ENCODE measurements around the gene TBKBP1.
"Not testable (repeated sequence)": the region's sequence is repeated elsewhere in the genome, so short reads cannot be mapped to it uniquely, and the experiment has no call there.

The TBKBP1 gene

GRCh38 chr17:47678196-47678595, 15.8 kb upstream of the TBKBP1 start:
- DNase-seq: no peak

DNA sequence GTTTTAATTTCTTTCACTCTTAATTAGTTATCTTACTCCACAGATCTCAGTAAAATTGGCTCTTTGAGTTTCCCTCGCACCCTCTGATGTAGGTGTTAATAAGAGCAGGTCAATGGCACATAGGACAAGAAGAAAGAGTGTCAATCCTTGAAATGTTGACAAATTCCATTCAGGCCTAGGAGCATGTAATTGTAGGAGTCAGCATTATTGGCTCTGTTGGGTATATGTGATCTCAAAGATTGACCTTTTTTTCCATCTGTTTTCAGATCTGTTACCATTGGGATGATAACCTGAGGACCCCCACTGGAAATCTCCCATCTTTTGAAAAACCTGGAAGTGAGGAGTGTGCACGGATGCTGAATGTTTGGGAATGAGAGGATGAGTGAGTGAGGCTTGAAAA, 11.8 kb upstream of the TBKBP1 start:
- DNase-seq: no peak

DNA sequence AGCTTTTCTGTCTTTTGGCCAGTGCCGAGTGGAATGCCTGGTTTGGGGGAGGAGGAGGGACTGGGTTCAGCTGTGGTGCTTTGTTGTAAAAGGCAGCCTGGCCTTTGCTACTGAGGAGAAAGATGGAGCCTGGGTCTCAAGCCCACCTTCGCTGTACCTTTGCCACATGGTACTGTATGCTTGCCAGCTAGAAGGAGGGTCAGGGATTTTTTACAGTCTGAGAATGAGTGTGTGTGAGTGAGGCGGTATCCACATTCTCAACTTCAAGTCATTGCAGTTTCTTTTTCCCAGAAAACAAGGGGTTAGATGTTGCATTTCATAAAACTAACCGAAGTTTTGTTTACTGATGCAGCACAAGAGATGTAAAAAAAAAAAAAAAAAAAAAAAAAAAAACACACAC, 11.2 kb upstream of the TBKBP1 start:
- not testable (repeated sequence) for DNase-seq

DNA sequence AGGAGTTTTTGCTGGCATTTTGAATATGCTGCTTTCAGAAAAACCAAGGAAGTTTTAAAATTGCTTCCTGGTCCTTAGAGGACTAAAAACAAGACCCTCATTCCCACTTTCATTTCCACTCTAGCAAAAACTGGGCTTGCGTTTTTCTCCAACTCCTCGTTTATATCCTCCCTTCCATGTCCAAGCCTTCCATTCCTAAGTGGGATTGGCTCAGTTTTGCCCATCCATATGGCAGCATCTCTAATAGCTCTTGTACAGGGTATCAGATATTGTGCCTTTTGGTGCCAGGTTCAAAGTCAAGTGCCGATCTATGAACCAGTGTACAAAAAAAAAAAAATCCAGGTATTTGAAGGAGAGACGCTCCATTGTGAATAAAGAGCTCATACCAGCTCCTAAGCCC, 9.9 kb upstream of the TBKBP1 start:
- no peak for DNase-seq

GRCh38 chr17:47684535-47685193, 9.3 kb upstream of the TBKBP1 start:
- no peak for DNase-seq

DNA sequence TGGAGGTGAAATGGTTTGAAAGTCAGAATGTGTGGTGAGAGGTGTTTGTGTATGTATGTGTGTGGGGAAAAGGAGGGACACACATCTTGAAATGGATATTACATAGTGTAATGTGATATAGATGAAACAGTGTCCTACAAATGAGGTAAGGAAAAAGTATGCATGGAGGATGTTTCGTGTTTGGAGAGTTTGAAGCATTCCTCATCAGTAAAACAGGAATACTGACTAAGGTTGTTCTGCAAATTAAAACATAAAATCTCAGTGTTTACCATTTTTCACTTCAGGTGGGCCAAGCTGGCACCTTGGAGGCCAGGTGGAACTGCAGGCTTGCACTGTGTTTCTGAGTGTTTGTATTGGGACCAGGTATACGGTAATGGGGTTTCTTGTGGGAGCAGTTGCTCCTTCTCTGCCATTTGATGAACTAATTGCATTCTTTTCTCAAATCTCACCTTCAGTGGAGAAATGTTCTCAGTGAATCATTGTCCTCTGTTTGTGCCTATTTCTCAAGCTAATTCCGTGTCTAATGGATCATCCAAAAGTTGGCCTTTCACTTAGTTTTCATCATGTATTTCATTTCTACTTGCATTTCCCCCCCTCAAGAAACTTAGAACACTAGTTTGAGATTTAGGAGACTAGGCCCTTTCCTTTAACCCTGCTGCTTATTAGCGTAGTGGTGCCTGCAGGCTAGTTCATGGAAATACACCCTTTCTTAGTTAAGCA, 8.2 kb upstream of the TBKBP1 start:
- no peak for DNase-seq

DNA sequence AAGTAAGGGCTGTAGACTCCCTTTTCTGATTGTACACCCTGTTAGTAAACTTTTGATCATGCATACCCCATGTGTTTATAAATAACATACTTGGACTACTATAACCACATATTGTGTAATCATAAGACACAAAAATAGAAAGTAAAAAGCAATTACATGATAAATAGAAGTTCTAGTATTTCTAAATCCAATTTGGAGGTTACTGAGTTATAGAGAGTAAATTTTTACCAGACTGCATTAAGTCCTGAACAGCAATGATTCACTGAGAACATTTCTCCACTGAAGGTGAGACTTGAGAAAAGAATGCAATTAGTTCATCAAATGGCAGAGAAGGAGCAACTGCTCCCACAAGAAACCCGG, 7.7 kb upstream of the TBKBP1 start:
- DNase-seq: no peak

DNA sequence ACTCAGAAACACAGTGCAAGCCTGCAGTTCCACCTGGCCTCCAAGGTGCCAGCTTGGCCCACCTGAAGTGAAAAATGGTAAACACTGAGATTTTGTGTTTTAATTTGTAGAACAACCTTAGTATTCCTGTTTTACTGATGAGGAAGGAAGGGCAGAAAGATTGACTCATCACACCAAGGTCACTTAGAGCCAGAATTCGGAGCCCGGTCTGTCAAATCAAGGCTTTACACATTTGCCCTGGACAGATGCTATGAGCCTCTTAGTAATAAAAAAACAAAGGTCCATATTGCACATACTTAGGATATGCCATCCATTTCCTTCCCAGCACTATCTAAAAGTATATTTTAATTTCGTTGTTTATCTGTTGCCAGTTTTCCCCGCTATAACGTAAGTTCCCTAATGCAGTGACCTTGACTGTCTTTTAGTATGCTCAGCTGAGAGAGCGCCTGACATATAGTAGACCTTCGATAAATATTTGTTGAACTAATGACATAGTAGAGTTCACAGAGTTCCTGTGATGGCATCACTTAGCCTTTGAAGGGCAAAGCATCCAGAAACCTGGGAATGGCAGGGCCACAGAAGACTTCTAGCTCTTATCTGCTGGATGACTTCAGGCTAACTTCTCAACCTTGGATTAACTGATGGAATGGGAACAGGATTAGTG, 7.2 kb upstream of the TBKBP1 start:
- no peak for DNase-seq

GRCh38 chr17:47687328-47687690, 6.7 kb upstream of the TBKBP1 start:
- no peak for DNase-seq

GRCh38 chr17:47687748-47688147, 6.2 kb upstream of the TBKBP1 start:
- no peak for DNase-seq

GRCh38 chr17:47690121-47690520, 3.8 kb upstream of the TBKBP1 start:
- no peak for DNase-seq

DNA sequence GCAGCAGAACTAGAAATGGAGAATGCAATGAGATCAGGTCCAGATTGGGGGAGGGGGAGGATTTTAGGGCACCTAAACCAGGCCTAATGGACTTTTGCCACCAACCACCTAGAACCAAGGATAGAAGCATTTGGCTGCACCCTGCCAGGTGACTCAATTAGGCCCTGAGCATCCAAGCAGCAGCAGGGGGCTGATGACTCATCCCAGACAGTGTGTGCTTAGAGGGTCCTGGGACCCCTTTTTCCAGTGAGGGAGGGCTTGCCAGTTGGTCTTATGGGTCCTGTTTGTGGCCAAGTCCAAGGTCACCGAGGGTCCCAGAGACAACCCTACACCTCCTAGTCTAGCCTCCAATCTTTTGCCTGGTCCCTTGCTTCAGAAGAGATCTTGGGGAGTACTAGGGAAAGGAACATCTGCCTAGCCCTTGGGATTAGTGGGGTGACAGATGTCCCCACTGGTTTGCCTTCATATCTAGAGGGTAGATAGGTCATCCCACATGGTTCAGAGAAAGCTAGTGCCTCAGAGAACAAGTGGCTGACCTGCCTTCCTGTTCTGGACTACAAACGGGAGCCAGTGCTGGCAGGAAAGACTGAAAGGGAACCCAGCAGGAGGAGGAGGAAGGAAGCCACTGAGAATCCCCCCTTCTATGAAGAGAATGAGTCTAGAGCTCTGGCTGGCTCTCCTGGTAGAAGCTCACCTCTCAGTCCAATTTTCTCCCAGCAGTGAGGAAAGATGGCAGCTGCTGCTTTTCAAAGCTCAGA, 1.6 kb upstream of the TBKBP1 start:
- DNase-seq: no peak

- DNase-seq: no peak
These were observed 848 bp upstream of the TBKBP1 start for GRCh38 chr17:47692895-47693730.

DNA sequence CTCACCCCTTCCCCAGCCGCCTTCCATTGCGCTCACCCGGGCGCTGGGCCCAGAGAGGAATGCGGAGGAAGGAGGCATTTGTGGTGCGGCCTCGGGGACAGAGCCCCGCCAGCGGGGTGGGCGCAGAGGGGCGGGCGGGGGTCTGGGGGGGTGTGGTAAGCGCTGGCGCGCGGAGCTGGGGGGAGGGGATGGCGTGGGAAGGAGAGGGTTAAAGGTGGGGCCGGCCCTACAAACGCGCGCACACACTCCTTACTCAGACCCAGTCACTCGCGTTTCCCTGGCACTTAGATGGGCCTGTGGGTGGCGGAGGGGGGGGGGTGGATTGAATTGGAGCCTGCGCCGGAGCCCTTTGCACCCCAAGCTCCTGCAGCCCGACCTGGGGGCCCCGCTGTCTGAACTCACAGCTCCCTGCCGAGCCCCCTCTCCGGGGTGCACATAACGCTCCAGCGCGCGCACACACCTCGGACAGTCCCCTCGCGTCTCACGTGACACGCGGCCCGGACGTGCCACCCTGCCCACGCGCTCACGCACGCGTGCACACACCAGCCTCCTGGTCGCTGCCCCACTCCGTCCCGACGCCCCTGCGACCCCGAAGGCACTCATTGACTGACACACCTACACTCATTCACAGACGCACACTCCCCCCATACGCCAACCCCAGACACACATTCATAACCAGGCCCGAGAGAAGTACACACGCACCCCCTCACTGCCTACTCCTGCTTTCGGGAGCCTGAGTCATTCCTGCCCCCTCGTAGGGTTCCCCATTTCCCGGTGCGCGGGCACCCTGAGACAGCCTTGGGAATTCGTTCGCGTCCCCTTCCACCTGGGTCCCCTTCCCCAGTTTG, 844 bp downstream of the TBKBP1 start:
- DNase-seq: no peak

DNA sequence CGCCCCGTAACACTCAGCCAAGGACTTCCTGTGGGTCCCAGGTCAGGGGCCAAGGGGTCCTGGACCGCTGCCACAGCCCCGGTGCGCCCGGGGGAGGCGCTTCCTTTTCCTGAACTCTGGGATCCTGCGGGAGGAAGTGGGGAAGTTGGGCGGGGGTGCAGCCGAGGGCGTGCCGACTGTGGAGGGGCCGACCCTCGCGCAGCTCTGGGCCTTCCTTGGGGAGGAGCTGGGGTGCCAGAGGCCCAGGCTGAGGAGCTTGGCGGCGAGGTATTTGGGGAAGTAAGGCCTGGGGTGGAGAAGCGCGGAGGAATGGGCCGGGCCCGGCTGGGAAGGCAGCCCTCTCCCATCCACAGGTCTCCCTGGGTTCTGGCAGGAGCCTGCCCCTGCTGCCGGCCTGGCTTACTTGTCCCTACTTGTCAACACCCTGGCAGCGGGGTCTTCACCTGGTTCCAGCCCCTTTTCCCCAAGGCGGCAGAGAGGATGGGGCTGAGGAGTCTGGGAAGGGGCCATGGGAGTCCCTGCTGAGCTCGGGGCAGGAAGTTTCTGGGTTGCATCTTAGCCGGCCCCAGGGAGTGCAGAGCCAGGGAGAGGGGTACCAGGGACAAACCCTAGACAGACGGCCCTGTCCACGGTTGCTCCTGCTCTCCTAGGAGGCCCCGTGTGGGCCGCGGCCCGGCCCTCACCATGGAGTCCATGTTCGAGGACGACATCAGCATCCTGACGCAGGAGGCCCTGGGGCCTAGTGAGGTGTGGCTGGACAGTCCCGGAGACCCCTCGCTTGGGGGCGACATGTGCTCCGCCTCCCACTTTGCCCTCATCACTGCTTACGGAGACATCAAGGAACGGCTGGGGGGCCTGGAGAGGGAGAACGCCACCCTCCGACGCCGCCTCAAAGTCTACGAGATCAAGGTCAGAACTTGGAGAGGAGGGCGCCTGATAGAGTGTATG, 1.7 kb downstream of the TBKBP1 start:
- DNase-seq: no peak

DNA sequence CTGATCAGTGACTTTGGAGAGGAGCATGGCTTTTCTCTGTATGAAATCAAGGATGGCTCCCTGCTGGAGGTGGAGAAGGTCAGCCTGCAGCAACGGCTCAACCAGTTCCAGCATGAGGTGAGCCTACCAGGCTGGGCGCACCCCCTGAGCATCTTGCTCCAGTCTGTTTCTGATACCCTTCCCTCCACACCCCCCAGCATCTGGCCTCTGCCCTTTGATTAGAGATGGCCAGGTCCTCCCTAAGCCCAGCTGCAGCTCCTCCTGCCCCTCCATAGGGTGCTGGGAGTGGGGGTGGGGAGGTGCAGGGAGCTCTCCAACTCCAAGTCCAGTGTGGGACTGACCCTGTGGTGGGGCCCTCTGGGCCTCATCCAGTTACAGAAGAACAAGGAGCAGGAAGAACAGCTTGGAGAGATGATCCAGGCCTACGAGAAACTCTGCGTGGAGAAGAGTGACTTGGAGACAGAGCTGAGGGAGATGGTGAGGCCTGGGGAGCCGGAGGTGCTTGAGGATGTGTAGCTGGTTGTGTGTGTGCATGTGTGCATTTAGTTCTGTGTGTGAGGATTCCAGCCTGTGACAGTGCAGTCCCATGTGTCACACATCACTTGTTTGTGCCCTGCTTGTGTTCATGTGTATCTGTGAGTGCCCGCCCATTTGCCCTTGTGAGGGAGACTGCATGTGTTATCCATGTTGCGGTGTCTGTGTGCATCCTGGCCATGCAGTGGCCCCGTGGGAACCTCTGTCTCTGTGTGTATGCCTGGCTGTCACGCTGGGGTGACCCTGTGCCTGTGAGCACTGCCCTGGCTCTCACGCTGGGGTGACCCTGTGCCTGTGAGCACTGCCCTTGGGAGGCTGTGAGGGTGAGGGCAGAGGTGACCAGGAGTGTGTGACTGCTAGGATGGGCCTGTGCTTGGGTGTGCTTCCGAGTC, 3.0 kb downstream of the TBKBP1 start:
- no peak for DNase-seq

- no peak for DNase-seq
These were observed 4.1 kb downstream of the TBKBP1 start for GRCh38 chr17:47697906-47698711.

DNA sequence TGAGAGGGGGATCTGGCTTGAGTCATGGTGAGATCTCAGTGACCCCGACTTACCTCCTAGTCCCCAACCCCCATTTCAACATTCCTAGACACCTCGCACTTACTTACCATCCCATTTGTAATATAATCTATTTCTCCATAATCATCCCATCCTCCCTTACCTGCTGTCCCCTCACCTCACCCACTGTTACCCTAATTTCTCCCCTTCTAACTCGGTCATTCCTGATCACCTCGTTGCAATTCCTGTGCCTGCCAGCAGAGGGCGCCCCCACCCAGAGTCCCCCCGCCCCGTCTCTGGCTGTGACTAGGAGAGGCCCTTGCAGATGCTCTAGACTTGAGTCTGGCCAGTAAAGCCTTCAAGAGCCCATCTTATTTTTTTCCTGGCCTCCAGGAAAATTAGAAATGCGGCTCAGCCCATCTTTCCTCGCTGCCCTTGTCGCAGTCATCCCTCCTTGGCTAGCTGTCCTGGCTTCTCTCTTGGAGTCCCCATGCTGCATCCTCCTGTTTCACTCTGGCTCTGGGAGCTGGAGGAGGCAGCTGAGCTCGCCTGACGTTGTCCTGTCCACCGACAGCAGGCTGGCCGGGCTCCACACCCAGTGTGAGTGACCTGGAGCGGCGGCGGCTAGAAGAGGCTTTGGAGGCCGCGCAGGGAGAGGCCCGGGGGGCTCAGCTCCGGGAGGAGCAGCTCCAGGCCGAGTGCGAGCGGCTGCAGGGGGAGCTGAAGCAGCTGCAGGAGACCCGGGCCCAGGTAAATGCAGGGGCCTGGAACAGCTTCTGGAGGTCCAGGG, 5.0 kb downstream of the TBKBP1 start:
- DNase-seq: no peak
